GM12874 (cell line): Measurements from ENCODE around the gene RAB4B.

Experiments used
- CTCF ChIP-seq: IDR thresholded peaks from 2 replicates; pipeline ENCODE4 v1.5.1; 2011; ENCODE audit warnings: low read depth, mild to moderate bottlenecking, control low read depth, low read length, moderate library complexity; ENCODE audit not compliant: insufficient read depth

The RAB4B gene

GRCh38 chr19:40800339-40800996 lies 22.4 kb downstream of the RAB4B start:
- no peak for TF ChIP-seq CTCF

GRCh38 chr19:40800997-40801377 lies 22.9 kb downstream of the RAB4B start:
- TF ChIP-seq CTCF, result no peak

DNA sequence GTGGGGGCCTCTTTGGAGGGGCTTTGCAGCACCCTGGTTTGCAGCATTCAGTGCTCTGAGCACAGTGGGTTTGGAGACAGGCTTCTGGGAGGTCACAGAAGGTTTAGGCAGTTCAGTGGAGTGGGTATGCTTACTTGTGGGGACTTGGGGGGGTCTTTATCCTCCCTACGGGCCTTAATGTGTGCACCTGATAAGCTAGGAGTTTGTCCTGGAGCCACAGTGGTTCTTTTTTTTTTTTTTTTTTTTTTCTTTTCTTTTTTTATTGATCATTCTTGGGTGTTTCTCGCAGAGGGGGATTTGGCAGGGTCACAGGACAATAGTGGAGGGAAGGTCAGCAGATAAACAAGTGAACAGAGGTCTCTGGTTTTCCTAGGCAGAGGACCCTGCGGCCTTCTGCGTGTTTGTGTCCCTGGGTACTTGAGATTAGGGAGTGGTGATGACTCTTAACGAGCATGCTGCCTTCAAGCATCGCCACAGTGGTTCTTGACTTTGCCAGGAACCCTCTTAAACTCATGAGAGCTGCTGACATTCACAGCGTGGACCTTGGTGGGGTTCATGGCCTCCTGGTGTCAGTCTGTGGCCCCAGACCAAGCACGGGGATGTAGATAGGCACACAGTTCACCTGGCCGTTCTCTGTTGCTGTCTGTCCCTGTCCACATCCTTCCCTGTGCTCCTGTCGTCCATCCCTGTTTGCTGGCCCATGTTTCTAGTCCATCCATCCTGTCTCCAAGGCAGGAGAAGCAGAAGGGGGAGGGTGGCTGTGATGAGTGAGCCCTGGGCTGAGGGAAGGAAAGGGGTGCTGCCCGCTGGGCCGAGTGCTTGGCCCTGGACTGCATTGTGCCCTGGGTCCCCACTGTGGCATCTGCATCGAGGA lies 23.6 kb downstream of the RAB4B start:
- no peak for TF ChIP-seq CTCF

- no peak for TF ChIP-seq CTCF
Observed at GRCh38 chr19:40802300-40803169, 24.5 kb downstream of the RAB4B start.

DNA sequence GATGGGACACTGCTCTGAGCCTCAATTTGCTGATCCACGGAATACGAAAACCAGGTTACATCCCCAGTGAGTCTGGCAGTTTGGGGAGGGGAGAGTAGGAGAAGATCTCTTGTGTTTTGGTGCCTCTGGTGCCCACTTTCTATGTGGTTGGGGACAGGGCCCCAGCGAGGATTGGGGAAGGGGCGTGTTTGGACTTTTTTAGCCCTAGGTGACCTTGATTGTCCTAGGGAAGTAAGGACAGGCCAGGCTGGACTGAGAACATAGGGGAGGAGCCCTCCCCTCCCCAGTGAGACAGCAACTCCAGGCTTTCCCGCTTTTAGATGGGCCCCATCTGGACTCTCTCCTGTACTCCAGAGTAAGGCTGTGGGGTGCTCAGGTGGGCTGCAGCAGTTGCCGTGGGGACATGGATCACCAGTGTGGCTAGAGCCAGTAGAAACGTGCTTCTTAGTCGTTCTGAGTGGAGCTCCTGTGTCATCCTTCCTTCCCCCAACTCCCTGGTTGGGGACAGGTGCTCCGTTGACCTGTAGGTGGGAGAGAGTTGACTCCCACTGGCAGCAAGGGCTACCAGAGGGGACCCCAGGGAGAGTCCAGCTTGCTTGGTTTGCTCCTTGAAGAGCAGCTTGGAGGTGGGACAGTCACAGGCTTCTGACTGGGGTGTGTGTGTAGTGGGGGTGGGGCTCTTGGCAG lies 25.3 kb downstream of the RAB4B start:
- TF ChIP-seq CTCF, result no peak

- no peak for TF ChIP-seq CTCF
Observed at GRCh38 chr19:40803857-40804782, 26.1 kb downstream of the RAB4B start.
